Activated CD8-positive, alpha-beta memory T cell treated with anti-CD3 and anti-CD28 coated beads for 1 hour (primary cell): ENCODE measurements around the gene ARHGAP19.

Experiments
- DNase-seq, 2 donors: peaks; one replicate each; pipeline ENCODE4 v3.0.0-alpha.2; 2020; ENCODE audit warnings: low read depth in 1 of 2; ENCODE audit errors: extremely low read depth in 1 of 2

The ARHGAP19 gene

DNA sequence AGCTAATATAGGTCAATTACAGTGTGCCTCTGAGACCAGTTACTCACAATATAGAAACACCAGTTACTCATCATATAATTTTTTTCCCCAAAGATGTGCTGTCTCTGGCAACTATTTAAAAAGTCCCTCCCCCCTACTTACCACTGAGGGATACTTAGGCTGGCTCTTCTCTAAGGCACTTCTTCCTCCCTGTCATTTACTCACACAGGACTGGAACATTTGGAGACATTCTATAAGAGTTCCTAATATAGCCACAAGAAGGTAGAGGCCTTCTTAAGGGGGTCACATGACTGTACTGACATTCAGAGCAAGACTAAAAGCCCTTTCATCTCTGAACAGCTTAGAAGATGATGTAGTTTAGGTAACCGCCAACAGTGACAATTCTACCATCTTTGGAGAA lies 62.3 kb downstream of the ARHGAP19 start:
- no peak for DNase-seq

GRCh38 chr10:97229322-97230015 lies 63.0 kb downstream of the ARHGAP19 start:
- no peak for DNase-seq

- no peak for DNase-seq
These were observed 63.7 kb downstream of the ARHGAP19 start for GRCh38 chr10:97228775-97229157.

DNA sequence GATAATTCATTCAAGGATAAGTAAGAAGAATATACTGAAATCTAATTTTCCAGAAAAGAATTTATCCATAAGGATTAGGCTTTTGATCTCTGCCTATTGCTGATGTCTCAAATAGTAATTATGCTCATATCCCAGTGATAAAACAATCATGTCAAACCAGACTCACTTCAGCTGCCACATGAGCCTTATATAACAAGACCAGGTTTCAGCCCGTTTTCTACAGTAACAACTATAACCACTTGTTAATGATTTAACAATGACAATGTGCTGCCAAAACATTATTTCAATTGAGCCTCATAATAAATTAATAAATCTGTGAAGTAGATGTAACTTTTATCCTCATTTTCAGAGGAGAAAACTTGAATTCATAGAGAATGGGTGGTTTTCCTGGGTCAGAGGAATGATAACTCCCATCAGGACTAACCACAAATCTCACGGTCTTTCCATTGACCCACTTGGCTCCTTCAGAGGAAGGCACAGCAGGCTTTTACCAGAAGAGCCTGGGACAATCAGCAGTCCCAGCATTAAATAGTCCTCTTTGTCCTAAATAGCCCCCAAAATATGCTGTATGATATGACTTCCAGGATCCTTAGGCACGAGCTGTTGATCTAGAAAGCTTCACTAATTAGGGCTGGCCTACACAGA lies 64.2 kb downstream of the ARHGAP19 start:
- no peak for DNase-seq

GRCh38 chr10:97226398-97226797 lies 66.0 kb downstream of the ARHGAP19 start:
- DNase-seq, result no peak

DNA sequence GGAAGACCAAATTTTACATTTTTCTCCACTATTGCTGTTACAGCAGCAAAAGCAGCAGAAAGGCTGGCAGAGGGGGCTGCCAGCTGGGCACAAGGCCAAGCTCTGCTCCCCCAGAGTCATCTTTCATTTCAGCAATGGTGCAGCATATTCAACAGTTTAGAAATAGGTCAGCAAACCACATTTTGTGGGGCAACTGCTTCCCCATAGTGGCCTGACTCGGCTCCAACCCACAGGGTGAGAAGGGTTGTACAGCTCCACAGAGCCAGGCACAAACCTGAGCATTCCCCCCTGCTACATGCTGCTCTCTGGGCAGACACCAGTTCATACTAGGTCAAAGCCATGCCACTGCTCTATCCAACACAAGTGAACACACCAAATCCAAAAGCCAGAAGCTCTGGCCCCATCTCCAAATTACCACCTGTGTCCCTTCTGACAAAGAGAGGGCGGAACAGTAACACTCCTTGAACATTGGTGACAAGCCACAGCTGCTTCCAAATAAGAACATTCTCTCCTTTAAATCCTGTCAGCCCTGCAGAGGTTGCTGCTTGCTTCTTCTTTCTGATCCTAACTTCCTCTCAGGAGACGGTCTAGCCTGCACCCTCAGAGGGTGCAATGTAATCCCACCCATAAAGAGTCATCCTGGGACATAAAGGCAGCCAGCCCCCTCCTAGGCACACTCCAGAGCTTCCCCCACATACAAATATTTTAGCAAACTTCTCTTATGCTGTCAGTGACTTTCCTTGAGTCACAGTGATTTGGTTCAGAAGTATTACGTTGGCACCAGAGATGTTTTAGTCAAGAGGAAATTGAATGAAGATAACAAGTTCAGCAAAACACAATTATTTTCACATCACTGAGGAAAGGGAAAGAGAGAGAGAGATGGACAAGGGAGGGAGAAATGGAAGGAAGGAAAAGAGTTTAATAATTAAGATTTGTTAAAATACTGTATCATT lies 67.7 kb downstream of the ARHGAP19 start:
- DNase-seq, result no peak

DNA sequence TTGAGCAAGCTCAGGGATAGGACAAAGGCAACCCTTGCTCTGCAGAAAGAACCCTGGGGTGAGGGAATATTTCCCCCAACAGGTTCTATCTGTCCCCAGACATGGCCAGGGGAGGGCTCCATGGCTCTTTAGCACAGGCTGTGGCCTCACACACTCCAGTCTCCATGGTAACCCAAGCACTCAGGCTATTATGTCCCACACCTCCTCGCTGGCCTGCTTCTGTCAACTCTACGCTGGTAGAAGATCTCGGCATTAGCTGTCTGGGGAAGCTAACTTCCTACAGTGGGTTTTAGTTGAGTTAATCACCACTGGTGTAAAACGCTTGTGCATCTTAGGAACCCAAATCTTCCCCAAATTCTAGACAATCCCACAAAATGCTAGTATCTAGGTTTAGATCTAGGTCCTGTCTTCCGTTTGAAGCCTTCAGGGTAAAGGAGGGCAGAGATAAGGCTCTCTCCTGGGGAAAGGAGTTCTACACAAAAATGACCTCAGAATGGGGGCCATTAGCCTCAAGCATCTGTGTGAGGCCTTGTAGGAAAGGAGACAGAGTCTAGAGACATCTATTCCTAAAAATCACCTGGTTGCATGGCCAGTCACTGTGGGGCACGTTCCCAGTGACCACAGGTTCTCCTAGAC lies 70.0 kb downstream of the ARHGAP19 start:
- no peak for DNase-seq

DNA sequence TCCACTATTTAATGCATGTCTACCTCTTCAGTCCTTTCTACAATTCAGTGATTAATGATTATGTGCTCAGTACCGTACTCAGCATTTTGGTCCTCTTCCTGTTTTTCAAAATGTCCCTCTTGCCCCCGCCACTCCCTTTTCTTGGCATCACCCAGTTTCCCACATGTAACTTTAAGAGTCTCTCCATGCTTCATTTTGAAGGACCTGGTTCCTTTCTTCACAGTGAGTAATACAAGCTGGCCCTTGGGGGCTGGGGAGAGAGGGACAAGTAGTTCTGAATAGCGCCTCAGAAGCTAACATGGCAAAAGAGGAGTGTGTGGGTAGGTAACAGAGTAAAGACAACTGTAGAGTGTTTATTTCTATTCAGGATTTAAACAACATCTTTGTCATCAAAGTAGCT lies 72.1 kb downstream of the ARHGAP19 start:
- no peak for DNase-seq

DNA sequence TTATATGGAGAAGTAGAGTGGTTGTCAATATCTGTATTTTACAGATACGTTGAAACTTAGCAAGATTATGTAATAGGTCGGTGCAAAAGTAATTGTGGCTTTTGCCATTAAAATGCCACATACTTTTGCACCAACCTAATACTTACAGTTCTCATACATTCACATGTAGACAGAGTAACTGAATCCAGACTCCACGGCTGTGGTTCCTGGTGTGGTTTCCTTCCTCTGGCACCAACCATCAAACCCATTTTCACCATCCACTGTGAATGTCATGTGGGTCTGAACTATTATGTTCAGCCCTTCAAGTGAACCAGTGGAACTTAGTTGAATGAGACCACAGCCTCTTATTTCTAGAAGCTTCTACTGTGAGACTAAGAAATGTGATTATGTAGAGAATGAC lies 75.1 kb downstream of the ARHGAP19 start:
- DNase-seq, result no peak

- no peak for DNase-seq
These were observed 76.7 kb downstream of the ARHGAP19 start for GRCh38 chr10:97215619-97216260.

GRCh38 chr10:97213431-97213830 lies 79.0 kb downstream of the ARHGAP19 start:
- no peak for DNase-seq

- no peak for DNase-seq
These were observed 81.2 kb downstream of the ARHGAP19 start for GRCh38 chr10:97211229-97211628.

DNA sequence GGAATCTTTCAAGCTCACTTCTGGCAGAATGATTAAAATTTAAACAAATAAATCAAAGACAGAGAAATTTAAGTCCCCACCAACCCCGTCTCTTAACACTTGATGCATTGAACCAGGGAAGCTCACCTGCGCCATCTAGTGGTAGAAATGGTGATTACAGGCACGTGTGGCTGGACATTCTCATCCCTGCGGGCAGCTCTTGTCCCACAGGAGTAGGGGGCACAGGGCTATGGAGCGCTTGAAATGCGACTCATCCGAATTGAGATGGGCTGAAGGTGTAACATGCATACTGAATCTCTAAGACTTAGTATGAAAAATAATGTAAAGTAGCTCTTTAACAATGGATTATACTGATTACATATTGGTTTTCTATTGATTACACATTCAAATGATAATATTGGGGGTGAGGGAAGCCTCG lies 81.9 kb downstream of the ARHGAP19 start:
- peak; percentile 26 to 49 for DNase-seq

- DNase-seq, result no peak
These were observed 84.6 kb downstream of the ARHGAP19 start for GRCh38 chr10:97207756-97208346.

DNA sequence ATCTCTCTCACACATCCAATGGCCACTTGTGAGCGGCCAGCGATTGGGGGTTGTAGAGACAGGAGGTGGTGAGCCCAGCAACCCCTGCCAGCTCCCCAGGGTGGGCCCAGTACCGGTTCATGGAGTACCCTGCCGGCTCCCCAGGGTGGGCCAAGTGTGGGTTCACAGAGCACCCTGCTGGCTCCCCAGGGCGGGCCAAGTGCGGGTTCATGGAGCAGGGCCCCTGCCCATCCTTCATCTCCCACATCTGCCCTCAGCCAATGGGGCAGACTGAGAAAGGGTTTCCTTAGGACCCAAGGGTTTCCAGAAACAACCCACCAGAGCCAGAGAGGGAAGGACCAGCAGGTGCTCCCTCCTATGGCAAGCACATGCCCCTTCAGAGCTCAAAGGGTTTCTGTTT lies 85.3 kb downstream of the ARHGAP19 start:
- DNase-seq, result no peak

- DNase-seq, result no peak
These were observed 87.4 kb downstream of the ARHGAP19 start for GRCh38 chr10:97204826-97205679.

DNA sequence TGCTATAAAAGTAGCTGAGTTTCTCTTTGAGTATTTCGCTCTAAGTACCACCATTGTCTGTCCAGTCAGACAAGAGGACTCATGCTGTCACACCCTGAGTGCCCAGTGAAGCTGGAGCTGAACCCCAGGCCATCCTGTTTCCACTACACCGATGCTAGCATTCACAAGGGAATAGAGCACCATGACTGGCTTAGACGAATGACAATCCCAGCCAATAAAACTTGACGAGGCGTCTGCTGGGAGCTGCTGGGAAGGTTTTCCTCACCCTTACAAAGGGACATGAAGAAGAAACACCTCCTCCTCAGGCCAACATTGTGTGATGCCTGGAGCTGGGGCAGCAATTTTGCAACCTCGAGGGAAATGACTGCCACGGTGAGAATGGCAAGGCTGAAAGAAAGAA lies 89.2 kb downstream of the ARHGAP19 start:
- no peak for DNase-seq

GRCh38 chr10:97200616-97201015 lies 91.8 kb downstream of the ARHGAP19 start:
- DNase-seq, result no peak

DNA sequence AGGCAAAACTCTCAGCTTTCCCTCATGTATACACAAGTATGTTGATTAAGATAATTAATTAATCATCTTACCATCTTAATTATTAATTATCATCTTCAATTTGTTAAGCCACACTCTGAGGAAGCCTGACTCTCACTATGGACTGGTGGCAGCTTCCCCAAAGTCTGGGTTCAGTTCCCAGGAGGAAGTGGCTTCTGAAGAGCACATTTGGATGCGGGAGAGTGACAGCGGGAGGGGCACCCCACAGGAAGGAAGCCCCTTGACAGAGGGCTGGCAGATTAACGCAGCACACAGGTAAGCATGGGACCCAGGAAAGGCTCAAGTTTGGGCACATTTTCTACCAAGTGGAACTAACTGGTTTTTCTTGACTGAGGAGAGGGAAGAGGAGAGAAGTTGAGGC lies 93.3 kb downstream of the ARHGAP19 start:
- DNase-seq, result no peak
